Neuronal stem cell (in vitro differentiated cells): Measurements from ENCODE around the gene SLCO3A1.

ENCODE experiments used
- DNase-seq: peaks from one replicate; pipeline ENCODE4 v3.0.0-alpha.2; 2013; ENCODE audit warnings: low spot score
- H2AFZ ChIP-seq: one replicate; pipeline ENCODE4 v1.6.1; 2013; ENCODE audit warnings: mild to moderate bottlenecking, low read length, inconsistent platforms
- H2AK5ac ChIP-seq: 2 replicates; pipeline ENCODE4 v1.6.1; 2013; ENCODE audit warnings: low read depth, mild to moderate bottlenecking, inconsistent platforms, low read length, moderate library complexity, mixed read lengths
- H2BK120ac ChIP-seq: 2 replicates; pipeline ENCODE4 v1.6.1; 2013; ENCODE audit warnings: low read depth, mild to moderate bottlenecking, inconsistent platforms, low read length, moderate library complexity, mixed read lengths
- H2BK12ac ChIP-seq: one replicate; pipeline ENCODE4 v1.6.1; 2013; ENCODE audit warnings: low read length, inconsistent platforms
- H2BK15ac ChIP-seq: 2 replicates; pipeline ENCODE4 v1.6.1; 2013; ENCODE audit warnings: mild to moderate bottlenecking, low read length, inconsistent platforms, mixed read lengths
- H2BK5ac ChIP-seq: one replicate; pipeline ENCODE4 v1.6.1; 2013; ENCODE audit warnings: inconsistent platforms, mild to moderate bottlenecking, low read length, moderate library complexity
- H3K14ac ChIP-seq: one replicate; pipeline ENCODE4 v1.6.1; 2013; ENCODE audit warnings: low read length, inconsistent platforms
- H3K18ac ChIP-seq: 2 replicates; pipeline ENCODE4 v1.6.1; 2013; ENCODE audit warnings: low read length, inconsistent platforms
- H3K23ac ChIP-seq: 2 replicates; pipeline ENCODE4 v1.6.1; 2013; ENCODE audit warnings: low read depth, mild to moderate bottlenecking, mixed read lengths, low read length, inconsistent platforms; ENCODE audit not compliant: poor library complexity
- H3K27ac ChIP-seq: replicated peaks from 3 replicates; pipeline ENCODE4 v1.5.1; 2013; ENCODE audit warnings: low read length, inconsistent platforms
- H3K27me3 ChIP-seq, 3 experiments: 2 replicates each; pipeline ENCODE4 v1.6.1; 2013; ENCODE audit warnings: low read length in 3 of 3, mild to moderate bottlenecking in 2 of 3, inconsistent platforms in 1 of 3, low read depth in 1 of 3, mixed read lengths in 1 of 3, moderate library complexity in 1 of 3; ENCODE audit not compliant: control insufficient read depth in 3 of 3, insufficient read depth in 3 of 3
- H3K36me3 ChIP-seq, 2 donors: replicated peaks in 1 of 2; 2 replicates each; pipeline ENCODE4 v1.6.1; 2013; ENCODE audit warnings: low read length in 2 of 2; ENCODE audit not compliant: control insufficient read depth in 2 of 2, insufficient read depth in 2 of 2
- H3K4ac ChIP-seq: 2 replicates; pipeline ENCODE4 v1.6.1; 2013; ENCODE audit warnings: inconsistent platforms, mild to moderate bottlenecking, low read length, moderate library complexity
- H3K4me1 ChIP-seq, 2 donors: 1 replicate in 1 of 2; 2 replicates in 1 of 2; pipeline ENCODE4 v1.6.1; 2013; ENCODE audit warnings: low read length in 2 of 2, low read depth in 1 of 2; ENCODE audit not compliant: control insufficient read depth in 2 of 2, insufficient read depth in 1 of 2
- H3K4me2 ChIP-seq: one replicate; pipeline ENCODE4 v1.6.1; 2013; ENCODE audit warnings: mild to moderate bottlenecking, low read length, inconsistent platforms; ENCODE audit not compliant: insufficient read depth, poor library complexity, severe bottlenecking
- H3K4me3 ChIP-seq, 2 donors: 2 replicates each; pipeline ENCODE4 v1.5.1; 2013; ENCODE audit warnings: low read length in 2 of 2, mild to moderate bottlenecking in 2 of 2, inconsistent platforms in 1 of 2, moderate library complexity in 1 of 2
- H3K79me1 ChIP-seq: one replicate; pipeline ENCODE4 v1.6.1; 2013; ENCODE audit warnings: low read depth, mild to moderate bottlenecking, inconsistent platforms, low read length, moderate library complexity
- H3K9ac ChIP-seq: one replicate; pipeline ENCODE4 v1.6.1; 2013; ENCODE audit warnings: mild to moderate bottlenecking, low read depth, low read length, inconsistent platforms; ENCODE audit not compliant: poor library complexity
- H3K9me3 ChIP-seq, 2 donors: replicated peaks in 1 of 2; 2 replicates each; pipeline versions ENCODE3 to v1.6.1; 2013; ENCODE audit warnings: low read length in 2 of 2, mild to moderate bottlenecking in 2 of 2, inconsistent platforms in 1 of 2, low read depth in 1 of 2, mixed read lengths in 1 of 2, moderate library complexity in 1 of 2; ENCODE audit not compliant: control insufficient read depth in 2 of 2, insufficient read depth in 1 of 2
- H4K8ac ChIP-seq: one replicate; pipeline ENCODE4 v1.6.1; 2013; ENCODE audit warnings: low read depth, mild to moderate bottlenecking, inconsistent platforms, low read length, moderate library complexity
- H4K91ac ChIP-seq: one replicate; pipeline ENCODE4 v1.6.1; 2013; ENCODE audit warnings: low read length, low read depth, mild to moderate bottlenecking, inconsistent platforms; ENCODE audit not compliant: poor library complexity
- WGBS, 2 donors: extraction: QIAGEN DNeasy Blood & Tissue Kit; methylation state at CpG; one replicate each; pipeline ENCODE4 v1.1.7; 2013; ENCODE audit warnings: missing lambda C conversion rate in 2 of 2, mixed read lengths in 1 of 2; ENCODE audit not compliant: insufficient read length in 2 of 2, insufficient replicate concordance in 1 of 2; ENCODE audit errors: extremely low coverage in 2 of 2; 5-methylcytosine and 5-hydroxymethylcytosine counted together

Gene SLCO3A1

DNA sequence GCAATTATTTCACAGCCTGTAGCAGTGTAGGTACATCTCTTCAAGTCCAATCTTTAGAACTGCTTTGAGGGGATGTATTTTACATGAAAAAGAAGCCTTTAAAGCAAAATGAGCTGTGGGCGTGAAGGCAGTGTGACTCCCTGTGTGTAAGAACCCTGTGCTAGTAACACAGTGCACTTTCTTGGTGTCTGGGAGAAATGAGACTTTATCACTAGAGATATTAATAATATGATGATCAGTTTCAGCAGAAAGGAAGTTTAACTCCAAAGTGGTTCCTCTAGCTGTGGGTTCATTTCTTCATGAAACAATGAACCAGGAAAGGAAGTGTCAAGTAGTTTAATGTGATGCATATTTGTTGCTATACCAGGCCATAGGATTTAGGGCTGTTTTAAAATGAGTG lies 41.5 kb downstream of the SLCO3A1 start:
- Histone ChIP-seq H3K9ac (no peak overlapping the region), H2BK15ac (no peak overlapping the region), H2BK5ac (no peak overlapping the region), H3K27me3 (no peaks in the 10 kb centered on the region), H3K4me2 (no peak overlapping the region), H3K36me3 (no peaks in the 10 kb centered on the region), H3K4me3 (no peak overlapping the region), H3K4me1 (no peaks in the 10 kb centered on the region), H4K91ac (no peak overlapping the region), H3K79me1 (no peaks in the 10 kb centered on the region), H2BK12ac (no peak overlapping the region), H3K4ac (no peak overlapping the region), H4K8ac (no peak overlapping the region), H3K23ac (no peak overlapping the region), H3K18ac (no peak overlapping the region), H3K9me3 (no peaks in the 10 kb centered on the region), H2AFZ (no peak overlapping the region), H2BK120ac (no peak overlapping the region), H2AK5ac (no peak overlapping the region), H3K27ac (no peak overlapping the region), H3K14ac (no peak overlapping the region)
- WGBS, 2 donors: no CpG with 5 or more reads among the region's 1 CpG
- no peak for DNase-seq

DNA sequence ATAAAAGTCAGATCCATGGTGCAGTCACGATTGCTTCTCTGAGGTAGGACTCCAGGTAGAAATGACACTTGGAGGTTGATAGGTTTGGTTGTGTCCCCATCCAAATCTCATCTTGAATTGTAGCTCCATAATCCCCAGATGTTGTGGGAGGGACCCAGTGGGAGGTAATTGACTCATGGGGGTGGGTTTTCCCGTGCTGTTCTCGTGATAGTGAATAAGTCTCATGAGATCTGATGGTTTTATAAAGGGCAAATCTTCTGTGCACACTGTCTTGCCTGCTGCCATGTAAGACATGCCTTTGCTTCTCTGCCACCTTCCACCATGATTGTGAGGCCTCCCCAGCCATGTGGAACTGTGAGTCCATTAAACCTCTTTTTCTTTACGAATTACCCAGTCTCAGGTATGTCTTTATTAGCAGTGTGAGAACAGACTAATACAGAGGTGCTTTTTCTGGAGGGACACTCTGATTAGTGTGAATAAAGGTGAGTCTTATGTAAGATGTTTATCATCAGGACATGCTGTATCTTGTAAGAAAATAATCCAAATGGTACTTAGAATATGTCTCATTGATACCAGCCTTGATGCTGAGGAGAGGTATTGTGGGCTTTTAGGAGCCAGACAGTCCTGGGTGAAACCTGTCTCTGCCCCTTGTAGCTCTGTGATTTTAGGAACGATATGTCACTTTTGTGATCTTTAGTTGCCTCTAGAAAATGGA lies 43.0 kb downstream of the SLCO3A1 start:
- no peak overlapping the region for H3K4ac ChIP-seq
- H3K23ac ChIP-seq: no peak overlapping the region
- no peak overlapping the region for H2BK15ac ChIP-seq
- H2BK120ac ChIP-seq: no peak overlapping the region
- no peak overlapping the region for H3K9ac ChIP-seq
- no peaks in the 10 kb centered on the region for H3K36me3 ChIP-seq
- no peak overlapping the region for H2BK5ac ChIP-seq
- H3K18ac ChIP-seq: no peak overlapping the region
- no peak overlapping the region for H3K4me2 ChIP-seq
- no peaks in the 10 kb centered on the region for H3K79me1 ChIP-seq
- H3K27ac ChIP-seq: no peak overlapping the region
- no peaks in the 10 kb centered on the region for H3K27me3 ChIP-seq
- no peak overlapping the region for H4K8ac ChIP-seq
- no peak overlapping the region for H3K14ac ChIP-seq
- H2AFZ ChIP-seq: no peak overlapping the region
- H3K9me3 ChIP-seq: no peaks in the 10 kb centered on the region
- no peak overlapping the region for H2BK12ac ChIP-seq
- DNase-seq: no peak
- no CpG with 5 or more reads among the region's 5 CpGs for WGBS, 2 donors
- H2AK5ac ChIP-seq: no peak overlapping the region
- no peak overlapping the region for H4K91ac ChIP-seq
- H3K4me3 ChIP-seq: no peak overlapping the region
- H3K4me1 ChIP-seq: no peaks in the 10 kb centered on the region

DNA sequence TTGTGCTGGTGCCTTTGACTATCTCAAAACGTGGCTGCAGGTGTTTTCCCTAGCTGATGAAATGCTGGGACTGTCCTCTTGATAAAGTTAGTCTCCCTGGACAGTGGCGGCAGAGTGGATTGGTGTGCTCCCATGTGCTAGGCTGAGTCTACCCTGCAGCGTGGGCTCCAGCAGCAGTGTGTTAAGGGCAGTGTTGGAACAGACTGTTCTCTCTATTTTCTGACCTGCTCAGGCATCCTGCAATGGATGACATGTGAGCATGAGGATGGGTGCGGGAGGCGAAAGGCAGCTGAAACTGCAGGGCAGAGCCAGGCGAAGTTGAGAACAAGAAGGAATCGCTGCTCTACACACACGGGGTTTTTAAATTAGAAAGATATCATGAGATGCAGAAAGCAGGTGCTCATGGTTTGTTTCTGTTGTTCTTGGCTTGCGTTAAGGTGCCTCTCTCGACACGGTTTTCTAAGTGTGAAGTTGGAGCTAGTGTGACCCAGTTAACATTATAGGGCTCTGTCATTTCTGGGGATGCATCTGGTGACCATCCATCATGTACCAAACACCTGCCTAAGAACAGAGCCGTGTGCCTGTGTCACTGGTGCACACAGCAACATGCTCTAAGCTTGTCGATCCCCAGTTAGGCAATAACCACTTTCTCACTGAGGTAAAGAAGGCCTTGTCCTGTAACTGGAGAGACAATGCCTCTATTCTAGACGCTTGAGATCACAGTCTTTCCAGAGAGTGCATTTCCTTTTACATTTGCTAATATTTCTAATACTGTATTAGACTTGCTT lies 44.3 kb downstream of the SLCO3A1 start:
- no peak overlapping the region for H4K91ac ChIP-seq
- H2BK12ac ChIP-seq: no peak overlapping the region
- H3K27ac ChIP-seq: no peak overlapping the region

DNA sequence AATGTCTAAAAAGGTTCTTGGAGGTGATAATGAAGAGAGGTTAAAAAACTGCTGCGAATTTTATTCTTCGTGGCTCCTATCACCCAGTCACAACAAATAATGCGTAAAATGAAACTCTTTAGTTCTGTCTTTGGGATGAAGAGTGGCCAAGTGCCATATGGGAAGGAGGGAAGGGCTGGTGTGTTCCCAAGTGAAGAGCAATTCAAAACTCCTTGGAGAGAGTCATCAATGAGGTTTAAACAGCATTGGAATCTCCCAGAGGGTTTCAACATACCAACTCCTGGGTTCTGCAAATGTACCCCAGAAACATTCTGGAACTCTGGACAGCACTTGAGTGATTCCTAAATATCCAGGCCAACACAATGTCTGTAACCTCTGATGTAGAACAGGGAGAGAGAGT lies 45.3 kb downstream of the SLCO3A1 start:
- Histone ChIP-seq H2AK5ac (no peak overlapping the region), H3K14ac (no peak overlapping the region), H3K4me2 (no peak overlapping the region), H3K27me3 (no peaks in the 10 kb centered on the region), H4K91ac (no peak overlapping the region), H2BK12ac (no peak overlapping the region), H3K18ac (no peak overlapping the region), H3K9me3 (no peaks in the 10 kb centered on the region), H3K23ac (no peak overlapping the region), H2AFZ (no peak overlapping the region), H3K4me3 (no peak overlapping the region), H3K4ac (no peak overlapping the region), H2BK15ac (no peak overlapping the region), H4K8ac (no peak overlapping the region), H2BK120ac (no peak overlapping the region), H3K36me3 (no peaks in the 10 kb centered on the region), H3K27ac (no peak overlapping the region), H2BK5ac (no peak overlapping the region), H3K79me1 (no peaks in the 10 kb centered on the region), H3K4me1 (no peaks in the 10 kb centered on the region), H3K9ac (no peak overlapping the region)
- WGBS, 2 donors: no CpG with 5 or more reads among the region's 3 CpGs
- DNase-seq: no peak

More for the DNA sequence above, 44.3 kb downstream of the SLCO3A1 start:
- no peak overlapping the region for H3K14ac ChIP-seq
- H3K36me3 ChIP-seq: no peaks in the 10 kb centered on the region
- H2BK120ac ChIP-seq: no peak overlapping the region
- no peak overlapping the region for H3K4me2 ChIP-seq
- H3K9me3 ChIP-seq: no peaks in the 10 kb centered on the region
- H2AFZ ChIP-seq: no peak overlapping the region
- no peaks in the 10 kb centered on the region for H3K79me1 ChIP-seq
- no peak for DNase-seq
- H2BK5ac ChIP-seq: no peak overlapping the region
- H4K8ac ChIP-seq: no peak overlapping the region
- H3K9ac ChIP-seq: no peak overlapping the region
- H3K23ac ChIP-seq: no peak overlapping the region
- H3K18ac ChIP-seq: no peak overlapping the region
- H3K4me3 ChIP-seq: no peak overlapping the region
- no peak overlapping the region for H3K4ac ChIP-seq
- no peaks in the 10 kb centered on the region for H3K27me3 ChIP-seq
- WGBS, 2 donors: no CpG with 5 or more reads among the region's 14 CpGs
- no peaks in the 10 kb centered on the region for H3K4me1 ChIP-seq
- H2AK5ac ChIP-seq: no peak overlapping the region
- H2BK15ac ChIP-seq: no peak overlapping the region
